ENCODE results near the gene UMODL1.

The UMODL1 gene

GRCh38 chr21:42142627-42143026 is 71.5 kb downstream of the UMODL1 start:
- Histone ChIP-seq H2BK120ac (ENCODE audit: insufficient read depth, low read length, poor library complexity) (no peak overlapping the region), H3K79me2 (ENCODE audit: control insufficient read depth, insufficient read depth, low read length, poor library complexity) (no peaks in the 10 kb centered on the region), H3K18ac (ENCODE audit: low read length) (no peak overlapping the region), H3K9me3 (ENCODE audit: insufficient read depth, low read depth, low read length) (no peaks in the 10 kb centered on the region), H3K4ac (ENCODE audit: low read depth, low read length) (no peak overlapping the region), H2BK5ac (ENCODE audit: low read depth, low read length, poor library complexity) (no peak overlapping the region), H2AFZ (ENCODE audit: insufficient read depth, low read length, poor library complexity) (no peak overlapping the region), H3K36me3 (ENCODE audit: control insufficient read depth in 1 of 2, insufficient read depth in 2 of 2, low read length in 2 of 2) (no peaks in the 10 kb centered on the region), H3K27ac (ENCODE audit: low read depth, low read length) (no peak overlapping the region), H4K8ac (ENCODE audit: low read depth, low read length) (no peak overlapping the region), H3K23ac (ENCODE audit: low read length) (no peak overlapping the region), H3K14ac (ENCODE audit: low read length) (no peak overlapping the region), H3K4me3 (ENCODE audit: low read depth, low read length) (no peak overlapping the region), H3K4me1 (ENCODE audit: control insufficient read depth in 1 of 2, insufficient read depth in 2 of 2, low read length in 2 of 2) (no peaks in the 10 kb centered on the region), H2AK5ac (ENCODE audit: low read length) (no peak overlapping the region), H4K91ac (ENCODE audit: low read depth, low read length) (no peak overlapping the region), H3K79me1 (ENCODE audit: low read length) (no peaks in the 10 kb centered on the region), H4K12ac (ENCODE audit: low read depth, low read length) (no peak overlapping the region), H3K4me2 (ENCODE audit: low read length) (no peak overlapping the region), H3K9ac (ENCODE audit: low read length) (no peak overlapping the region), H3K27me3 (ENCODE audit: insufficient read depth, low read length) (no peaks in the 10 kb centered on the region), H2BK12ac (ENCODE audit: low read length) (no peak overlapping the region)
- DNase-seq: no peak
- WGBS (ENCODE audit: extremely low coverage, insufficient coverage, insufficient read length): no CpG with 5 or more reads among the region's 7 CpGs

GRCh38 chr21:42143111-42143510 is 72.0 kb downstream of the UMODL1 start:
- H4K12ac ChIP-seq (ENCODE audit: low read depth, low read length): no peak overlapping the region
- no peak overlapping the region for H3K4me2 ChIP-seq (ENCODE audit: low read length)
- no peak overlapping the region for H4K8ac ChIP-seq (ENCODE audit: low read depth, low read length)
- no peak overlapping the region for H3K9ac ChIP-seq (ENCODE audit: low read length)
- no peak overlapping the region for H3K14ac ChIP-seq (ENCODE audit: low read length)
- no peak overlapping the region for H4K91ac ChIP-seq (ENCODE audit: low read depth, low read length)
- no peak overlapping the region for H3K4me3 ChIP-seq (ENCODE audit: low read depth, low read length)
- H2AFZ ChIP-seq (ENCODE audit: insufficient read depth, low read length, poor library complexity): no peak overlapping the region
- no peaks in the 10 kb centered on the region for H3K9me3 ChIP-seq (ENCODE audit: insufficient read depth, low read depth, low read length)
- H2BK12ac ChIP-seq (ENCODE audit: low read length): no peak overlapping the region
- H3K79me2 ChIP-seq (ENCODE audit: control insufficient read depth, insufficient read depth, low read length, poor library complexity): no peaks in the 10 kb centered on the region
- no peak overlapping the region for H3K4ac ChIP-seq (ENCODE audit: low read depth, low read length)
- H3K27ac ChIP-seq (ENCODE audit: low read depth, low read length): no peak overlapping the region
- no peak overlapping the region for H3K23ac ChIP-seq (ENCODE audit: low read length)
- no peaks in the 10 kb centered on the region for H3K36me3 ChIP-seq (ENCODE audit: control insufficient read depth in 1 of 2, insufficient read depth in 2 of 2, low read length in 2 of 2)
- no peaks in the 10 kb centered on the region for H3K4me1 ChIP-seq (ENCODE audit: control insufficient read depth in 1 of 2, insufficient read depth in 2 of 2, low read length in 2 of 2)
- no peak for DNase-seq
- H3K79me1 ChIP-seq (ENCODE audit: low read length): no peaks in the 10 kb centered on the region
- WGBS (ENCODE audit: extremely low coverage, insufficient coverage, insufficient read length): no CpG with 5 or more reads among the region's 7 CpGs
- H3K18ac ChIP-seq (ENCODE audit: low read length): no peak overlapping the region
- H3K27me3 ChIP-seq (ENCODE audit: insufficient read depth, low read length): no peaks in the 10 kb centered on the region
- H2AK5ac ChIP-seq (ENCODE audit: low read length): no peak overlapping the region
- no peak overlapping the region for H2BK120ac ChIP-seq (ENCODE audit: insufficient read depth, low read length, poor library complexity)
- no peak overlapping the region for H2BK5ac ChIP-seq (ENCODE audit: low read depth, low read length, poor library complexity)

GRCh38 chr21:42144221-42144620 is 73.1 kb downstream of the UMODL1 start:
- H2AK5ac ChIP-seq (ENCODE audit: low read length): no peak overlapping the region
- H3K79me2 ChIP-seq (ENCODE audit: control insufficient read depth, insufficient read depth, low read length, poor library complexity): no peaks in the 10 kb centered on the region

GRCh38 chr21:42144679-42145568 is 73.8 kb downstream of the UMODL1 start:
- H3K27ac ChIP-seq (ENCODE audit: low read depth, low read length): no peak overlapping the region
- H2AK5ac ChIP-seq (ENCODE audit: low read length): no peak overlapping the region
- no CpG with 5 or more reads among the region's 4 CpGs for WGBS (ENCODE audit: extremely low coverage, insufficient coverage, insufficient read length)
- H3K23ac ChIP-seq (ENCODE audit: low read length): no peak overlapping the region
- no peaks in the 10 kb centered on the region for H3K36me3 ChIP-seq (ENCODE audit: control insufficient read depth in 1 of 2, insufficient read depth in 2 of 2, low read length in 2 of 2)
- H2BK5ac ChIP-seq (ENCODE audit: low read depth, low read length, poor library complexity): no peak overlapping the region
- H4K91ac ChIP-seq (ENCODE audit: low read depth, low read length): no peak overlapping the region
- no peak overlapping the region for H3K18ac ChIP-seq (ENCODE audit: low read length)
- H3K9ac ChIP-seq (ENCODE audit: low read length): no peak overlapping the region
- H2BK12ac ChIP-seq (ENCODE audit: low read length): no peak overlapping the region
- no peaks in the 10 kb centered on the region for H3K79me2 ChIP-seq (ENCODE audit: control insufficient read depth, insufficient read depth, low read length, poor library complexity)
- H3K4me3 ChIP-seq (ENCODE audit: low read depth, low read length): no peak overlapping the region
- H3K79me1 ChIP-seq (ENCODE audit: low read length): no peaks in the 10 kb centered on the region
- H4K8ac ChIP-seq (ENCODE audit: low read depth, low read length): no peak overlapping the region
- H2AFZ ChIP-seq (ENCODE audit: insufficient read depth, low read length, poor library complexity): no peak overlapping the region
- H3K4me2 ChIP-seq (ENCODE audit: low read length): no peak overlapping the region
- no peak overlapping the region for H4K12ac ChIP-seq (ENCODE audit: low read depth, low read length)
- H3K4ac ChIP-seq (ENCODE audit: low read depth, low read length): no peak overlapping the region
- no peak overlapping the region for H3K14ac ChIP-seq (ENCODE audit: low read length)
- no peaks in the 10 kb centered on the region for H3K27me3 ChIP-seq (ENCODE audit: insufficient read depth, low read length)
- DNase-seq: no peak
- H3K4me1 ChIP-seq (ENCODE audit: control insufficient read depth in 1 of 2, insufficient read depth in 2 of 2, low read length in 2 of 2): no peaks in the 10 kb centered on the region
- no peaks in the 10 kb centered on the region for H3K9me3 ChIP-seq (ENCODE audit: insufficient read depth, low read depth, low read length)
- no peak overlapping the region for H2BK120ac ChIP-seq (ENCODE audit: insufficient read depth, low read length, poor library complexity)

More at GRCh38 chr21:42144221-42144620, 73.1 kb downstream of the UMODL1 start:
- H3K9me3 ChIP-seq (ENCODE audit: insufficient read depth, low read depth, low read length): no peaks in the 10 kb centered on the region
- H2AFZ ChIP-seq (ENCODE audit: insufficient read depth, low read length, poor library complexity): no peak overlapping the region
- H2BK5ac ChIP-seq (ENCODE audit: low read depth, low read length, poor library complexity): no peak overlapping the region
- no peak overlapping the region for H4K12ac ChIP-seq (ENCODE audit: low read depth, low read length)
- H3K4me2 ChIP-seq (ENCODE audit: low read length): no peak overlapping the region
- H3K14ac ChIP-seq (ENCODE audit: low read length): no peak overlapping the region
- no peak overlapping the region for H3K9ac ChIP-seq (ENCODE audit: low read length)
- no peaks in the 10 kb centered on the region for H3K27me3 ChIP-seq (ENCODE audit: insufficient read depth, low read length)
- H4K91ac ChIP-seq (ENCODE audit: low read depth, low read length): no peak overlapping the region
- no peak overlapping the region for H3K27ac ChIP-seq (ENCODE audit: low read depth, low read length)
- no peak overlapping the region for H3K4me3 ChIP-seq (ENCODE audit: low read depth, low read length)
- no peaks in the 10 kb centered on the region for H3K79me1 ChIP-seq (ENCODE audit: low read length)
- no peak overlapping the region for H2BK120ac ChIP-seq (ENCODE audit: insufficient read depth, low read length, poor library complexity)
- no peaks in the 10 kb centered on the region for H3K4me1 ChIP-seq (ENCODE audit: control insufficient read depth in 1 of 2, insufficient read depth in 2 of 2, low read length in 2 of 2)
- no peak overlapping the region for H3K23ac ChIP-seq (ENCODE audit: low read length)
- no peak overlapping the region for H2BK12ac ChIP-seq (ENCODE audit: low read length)
- H3K18ac ChIP-seq (ENCODE audit: low read length): no peak overlapping the region
- 100% methylated on average over 1 of the region's 3 CpGs for WGBS (ENCODE audit: extremely low coverage, insufficient coverage, insufficient read length)
- H3K36me3 ChIP-seq (ENCODE audit: control insufficient read depth in 1 of 2, insufficient read depth in 2 of 2, low read length in 2 of 2): no peaks in the 10 kb centered on the region
- DNase-seq: no peak
- H4K8ac ChIP-seq (ENCODE audit: low read depth, low read length): no peak overlapping the region
- no peak overlapping the region for H3K4ac ChIP-seq (ENCODE audit: low read depth, low read length)

All from trophoblast cell (in vitro differentiated cells and primary cell).